ENCODE data around the gene OXA1L. TPM values are rescaled to one million over a fixed set of nuclear protein-coding genes. Genes with fewer than 3 reads are reported as not detected.

OXA1L gene
- total and polyA plus RNA-seq, 2 of the 13 experiments (the other 11 are each of a cell fraction or from before 2014, with no cell fraction given) = 230 to 589 TPM

GRCh38 chr14:22773162-22774010, 6.9 kb downstream of the OXA1L start:
- 94% methylated on average over 8 of the region's 8 CpGs for WGBS (ENCODE audit: low lambda C conversion rate)
- no peak for ATAC-seq
- Histone ChIP-seq H3K9me3 (ENCODE audit: low read length) (no peaks in the 10 kb centered on the region), H3K27ac (ENCODE audit: extremely low read length, insufficient read depth, low read length) (no peak overlapping the region), H3K9ac (ENCODE audit: insufficient read depth, low read depth, low read length) (no peak overlapping the region), H3K4me3 (replicated peaks in 1 of 3; ENCODE audit: insufficient read depth in 1 of 3, low read depth in 2 of 3, low read length in 3 of 3) (no peak overlapping the region), H3K4me1 (ENCODE audit: insufficient read depth, low read length) (peaks cover 14% of the 10 kb centered on the region), H3K79me2 (ENCODE audit: insufficient read depth, low read length) (peaks cover 2% of the 10 kb centered on the region), H3K27me3 (ENCODE audit: control insufficient read depth in 1 of 2, insufficient read depth in 2 of 2, low read length in 2 of 2) (no peaks in the 10 kb centered on the region), H2AFZ (ENCODE audit: low read length) (no peak overlapping the region), H3K36me3 (replicated peaks in 1 of 2; ENCODE audit: control insufficient read depth in 1 of 2, insufficient read depth in 2 of 2, low read length in 2 of 2) (peaks cover 30 to 35% of the 10 kb centered on the region in 2 experiments), H3K4me2 (ENCODE audit: low read depth, low read length) (no peak overlapping the region), H4K20me1 (ENCODE audit: insufficient read depth, low read length) (no peaks in the 10 kb centered on the region)
- in situ Hi-C loops (cut with HindIII; ENCODE audit: extremely low pct_ligation_motif_present, low pct_unique_long_range_greater_than_20kb) = loop anchor here (10.0 kb wide), 1 partner anchor 81 kb away; no protein-coding TSS in a partner anchor
- intact Hi-C loops (cut with micrococcal nuclease; ENCODE audit: unreplicated experiment) = no loop called here
- POLR2A ChIA-PET = interaction anchor here (0.5 to 3.1 kb wide), 16 partner anchors 7 to 233 kb away, joined by 3 to 22 read pairs (median 4); partner anchors contain the start of genes DAD1 and OXA1L
- no peak for DNase-seq (ENCODE audit: low spot score)
- CTCF ChIA-PET (ENCODE audit: low intra/inter-chr PET ratio, low total read pairs) = interaction anchor here (0.8 kb wide), 1 partner anchor 79 kb away, joined by 3 read pairs; no protein-coding TSS in a partner anchor
- no peak for FAIRE-seq
- BruUV-seq (replicated peaks) = no TSS peak
- TF ChIP-seq ZFP36L1 (CRISPR knock-in tag; IDR thresholded peaks at IDR 0.05) (0 out of 2 replicates have a peak, but pooled peaks have one; percentile 21), ZNF180 (CRISPR knock-in tag; IDR thresholded peaks at IDR 0.05; ENCODE audit: borderline replicate concordance, low read depth) (0 out of 2 replicates have a peak, but pooled peaks have one; percentile 52), PHF8 (CRISPR knock-in tag; IDR thresholded peaks at IDR 0.05) (0 out of 2 replicates have a peak, but pooled peaks have one; percentile 8), ZSCAN12 (CRISPR knock-in tag; IDR thresholded peaks at IDR 0.05) (0 out of 2 replicates have a peak, but pooled peaks have one; percentile 38), BORCS8-MEF2B (CRISPR knock-in tag; IDR thresholded peaks at IDR 0.05) (peak; percentile 27; the same call in 1 of the 2 replicates), ZXDC (CRISPR knock-in tag; IDR thresholded peaks at IDR 0.05) (no peak), TARDBP (CRISPR knock-in tag; IDR thresholded peaks at IDR 0.05) (0 out of 2 replicates have a peak, but pooled peaks have one; percentile 16), NFYB (CRISPR knock-in tag; IDR thresholded peaks at IDR 0.05) (0 out of 2 replicates have a peak, but pooled peaks have one; percentile 19), PAF1 (CRISPR knock-in tag; IDR thresholded peaks at IDR 0.05) (peak; percentile 81; the same call in 1 of the 2 replicates), CSRNP1 (CRISPR knock-in tag; IDR thresholded peaks at IDR 0.05) (peak; percentile 61; the same call in 1 of the 2 replicates), ZNF12 (CRISPR knock-in tag; IDR thresholded peaks at IDR 0.05) (peak; percentile 98), ZNF607 (CRISPR knock-in tag; IDR thresholded peaks at IDR 0.05; ENCODE audit: borderline replicate concordance) (no peak), AKAP8 (CRISPR knock-in tag; IDR thresholded peaks at IDR 0.05) (0 out of 2 replicates have a peak, but pooled peaks have one; percentile 20), FOXC1 (CRISPR knock-in tag; IDR thresholded peaks at IDR 0.05; ENCODE audit: borderline replicate concordance) (0 out of 2 replicates have a peak, but pooled peaks have one; percentile 24), RBM22 (optimal IDR thresholded peaks at IDR 0.05; ENCODE audit: low read length) (peak; percentile 99), ZFP41 (CRISPR knock-in tag; IDR thresholded peaks at IDR 0.05; ENCODE audit: borderline replicate concordance) (no peak), ZC3H13 (CRISPR knock-in tag; IDR thresholded peaks at IDR 0.05) (peak; percentile 72; the same call in 1 of the 2 replicates)
- TF ChIP-seq, protein P1, sequence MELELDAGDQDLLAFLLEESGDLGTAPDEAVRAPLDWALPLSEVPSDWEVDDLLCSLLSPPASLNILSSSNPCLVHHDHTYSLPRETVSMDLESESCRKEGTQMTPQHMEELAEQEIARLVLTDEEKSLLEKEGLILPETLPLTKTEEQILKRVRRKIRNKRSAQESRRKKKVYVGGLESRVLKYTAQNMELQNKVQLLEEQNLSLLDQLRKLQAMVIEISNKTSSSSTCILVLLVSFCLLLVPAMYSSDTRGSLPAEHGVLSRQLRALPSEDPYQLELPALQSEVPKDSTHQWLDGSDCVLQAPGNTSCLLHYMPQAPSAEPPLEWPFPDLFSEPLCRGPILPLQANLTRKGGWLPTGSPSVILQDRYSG (CRISPR knock-in tag; IDR thresholded peaks at IDR 0.05) = peak; percentile 41; the same call in 1 of the 2 replicates

All from HepG2 (cell line).